HEK293T (cell line): Measurements from ENCODE around the gene C1QTNF6.

ENCODE experiments used
- CTCF ChIA-PET: fragments of 350-600 bp; formaldehyde crosslinking; extraction: SDS; loops from one replicate; lab custom pipeline; 2021; ENCODE audit warnings: antibody characterized with exemption, inconsistent platforms; lab: Yijun Ruan, JAX
- POLR2A ChIA-PET: fragments of 350-600 bp; formaldehyde crosslinking; extraction: SDS; loops from one replicate; lab custom pipeline; 2020; ENCODE audit warnings: antibody characterized with exemption, inconsistent platforms; lab: Yijun Ruan, JAX
- DNase-seq: peaks from one replicate; pipeline ENCODE4 v3.0.0; 2012; ENCODE audit warnings: mixed read lengths; ENCODE audit errors: extremely low spot score
- ARNT ChIP-seq: fragments of 450-650 bp; IDR thresholded peaks from 2 replicates; pipeline ENCODE4 v1.6.1; 2017; ENCODE audit warnings: mild to moderate bottlenecking
- BHLHE40 ChIP-seq: fragments of 450-650 bp; IDR thresholded peaks from 2 replicates; pipeline ENCODE4 v1.6.1; 2016; ENCODE audit warnings: mild to moderate bottlenecking, moderate library complexity, borderline replicate concordance
- CTBP1 ChIP-seq: fragments of 450-650 bp; IDR thresholded peaks from 2 replicates; pipeline ENCODE4 v1.6.1; 2016; ENCODE audit warnings: borderline replicate concordance
- ELF4 ChIP-seq: fragments of 450-650 bp; IDR thresholded peaks from 2 replicates; pipeline ENCODE4 v1.6.1; 2017; ENCODE audit warnings: antibody characterized with exemption
- FOXA1 ChIP-seq: fragments of 450-650 bp; IDR thresholded peaks from 2 replicates; pipeline ENCODE4 v1.6.1; 2016; ENCODE audit warnings: mild to moderate bottlenecking
- FOXK2 ChIP-seq: fragments of 450-650 bp; IDR thresholded peaks from 2 replicates; pipeline ENCODE4 v1.6.1; 2016; ENCODE audit warnings: mild to moderate bottlenecking
- FOXM1 ChIP-seq: fragments of 450-650 bp; IDR thresholded peaks from 2 replicates; pipeline ENCODE4 v1.6.1; 2017; ENCODE audit warnings: mild to moderate bottlenecking, borderline replicate concordance
- HDGF ChIP-seq: fragments of 450-650 bp; IDR thresholded peaks from 2 replicates; pipeline ENCODE4 v1.6.1; 2017; ENCODE audit warnings: antibody characterized with exemption, borderline replicate concordance
- L3MBTL2 ChIP-seq: fragments of 450-650 bp; conservative IDR thresholded peaks from 2 replicates; pipeline ENCODE4 v1.6.1; 2016; ENCODE audit warnings: mild to moderate bottlenecking
- LEF1 ChIP-seq: fragments of 450-650 bp; IDR thresholded peaks from 2 replicates; pipeline ENCODE4 v1.6.1; 2017; ENCODE audit warnings: mild to moderate bottlenecking, borderline replicate concordance
- NFRKB ChIP-seq: fragments of 450-650 bp; IDR thresholded peaks from 2 replicates; pipeline ENCODE4 v1.6.1; 2016; ENCODE audit warnings: mild to moderate bottlenecking, moderate library complexity
- PKNOX1 ChIP-seq: fragments of 450-650 bp; IDR thresholded peaks from 2 replicates; pipeline ENCODE4 v1.6.1; 2016
- SP1 ChIP-seq: fragments of 450-650 bp; IDR thresholded peaks from 2 replicates; pipeline ENCODE4 v1.6.1; 2017
- SUZ12 ChIP-seq: fragments of 450-650 bp; IDR thresholded peaks from 2 replicates; pipeline ENCODE4 v1.6.1; 2016; ENCODE audit warnings: mild to moderate bottlenecking
- TARDBP ChIP-seq: fragments of 450-650 bp; IDR thresholded peaks from 2 replicates; pipeline ENCODE4 v1.6.1; 2016
- ZNF384 ChIP-seq: fragments of 450-650 bp; IDR thresholded peaks from 2 replicates; pipeline ENCODE4 v1.6.1; 2016

C1QTNF6 gene

GRCh38 chr22:37167981-37168647 is 19.9 kb downstream of the C1QTNF6 start:
- TF ChIP-seq NFRKB (no peak), ZNF384 (no peak), TARDBP (no peak), CTBP1 (no peak), SP1 (no peak), HDGF (no peak), LEF1 (no peak), FOXK2 (no peak), SUZ12 (no peak), L3MBTL2 (no peak), ELF4 (no peak), PKNOX1 (no peak), ARNT (no peak), FOXA1 (no peak), BHLHE40 (no peak), FOXM1 (no peak)
- ChIA-PET POLR2A (no interaction called here), CTCF (no interaction called here)
- DNase-seq = no peak

GRCh38 chr22:37167176-37167980 is 20.7 kb downstream of the C1QTNF6 start:
- no peak for TF ChIP-seq LEF1
- POLR2A ChIA-PET = interaction anchor here (0.9 kb wide), 1 partner anchor 32 kb away, joined by 3 read pairs; no protein-coding TSS in a partner anchor
- DNase-seq = no peak
- CTCF ChIA-PET = interaction anchor here (1.3 kb wide), 1 partner anchor 32 kb away, joined by 4 read pairs; no protein-coding TSS in a partner anchor

- ChIA-PET CTCF (interaction anchor here (1.3 kb wide), 1 partner anchor 33 kb away, joined by 4 read pairs; no protein-coding TSS in a partner anchor), POLR2A (interaction anchor here (0.9 kb wide), 1 partner anchor 33 kb away, joined by 3 read pairs; no protein-coding TSS in a partner anchor)
- DNase-seq = peak; percentile 94
- no peak for TF ChIP-seq L3MBTL2
- no peak for TF ChIP-seq ZNF384
These were observed 21.4 kb downstream of the C1QTNF6 start for GRCh38 chr22:37166675-37167066.

GRCh38 chr22:37165940-37166674 is 21.9 kb downstream of the C1QTNF6 start:
- TF ChIP-seq SUZ12 = no peak
- peak; percentile 66 for TF ChIP-seq PKNOX1
- TF ChIP-seq L3MBTL2 = no peak
- ChIA-PET POLR2A (interaction anchor here (0.9 to 1.0 kb wide), 2 partner anchors 33 to 34 kb away, joined by 3 read pairs; no protein-coding TSS in a partner anchor), CTCF (interaction anchor here (1.3 kb wide), 1 partner anchor 33 kb away, joined by 4 read pairs; no protein-coding TSS in a partner anchor)
- DNase-seq = no peak

- CTCF ChIA-PET = no interaction called here
- TF ChIP-seq L3MBTL2 = no peak
- TF ChIP-seq HDGF = no peak
- no peak for TF ChIP-seq NFRKB
- TF ChIP-seq SUZ12 = no peak
- TF ChIP-seq FOXM1 = no peak
- TF ChIP-seq LEF1 = no peak
- no peak for TF ChIP-seq CTBP1
- TF ChIP-seq SP1 = no peak
- TF ChIP-seq ZNF384 = no peak
- TF ChIP-seq TARDBP = no peak
- no peak for TF ChIP-seq FOXK2
- TF ChIP-seq ELF4 = no peak
- no peak for TF ChIP-seq BHLHE40
- no peak for TF ChIP-seq FOXA1
- no peak for TF ChIP-seq ARNT
- TF ChIP-seq PKNOX1 = no peak
- POLR2A ChIA-PET = interaction anchor here (1.0 kb wide), 1 partner anchor 34 kb away, joined by 3 read pairs; no protein-coding TSS in a partner anchor
- DNase-seq = no peak
These were observed 23.0 kb downstream of the C1QTNF6 start for GRCh38 chr22:37165066-37165465.

GRCh38 chr22:37164505-37164887 is 23.6 kb downstream of the C1QTNF6 start:
- TF ChIP-seq LEF1 = no peak
- no peak for TF ChIP-seq ARNT
- TF ChIP-seq SUZ12 = no peak
- no peak for TF ChIP-seq BHLHE40
- no peak for TF ChIP-seq PKNOX1
- no peak for TF ChIP-seq FOXM1
- no peak for TF ChIP-seq NFRKB
- ChIA-PET CTCF (no interaction called here), POLR2A (no interaction called here)
- no peak for DNase-seq
